ENCODE data around the gene PPP1R9A. TPM values are rescaled to one million over a fixed set of nuclear protein-coding genes. Genes with fewer than 3 reads are reported as not detected.

Gene PPP1R9A
- total RNA-seq, 1 experiment from 2014 or later, result 13.5 TPM

- ChIA-PET POLR2A (no interaction called here), CTCF (no interaction called here), RAD21 (ENCODE audit: low non-redundant PET in 1 of 2, low total read pairs in 2 of 2, uncharacterized antibody in 2 of 2, unreplicated experiment in 2 of 2) (no interaction called here)
- DNase-seq (ENCODE audit: low read depth, low spot score) (no peak), ATAC-seq (no peak)
- Histone ChIP-seq H3K4me1 (ENCODE audit: control insufficient read depth in 1 of 2, insufficient read depth in 2 of 2, low read length in 2 of 2) (peaks cover 15 to 16% of the 10 kb centered on the region in 2 experiments), H3K9ac (ENCODE audit: low read length) (no peak overlapping the region), H3K36me3 (ENCODE audit: control insufficient read depth in 1 of 2, insufficient read depth in 2 of 2, low read length in 2 of 2) (no peaks in the 10 kb centered on the region), H2AFZ (ENCODE audit: low read depth, low read length, poor library complexity, severe bottlenecking) (no peak overlapping the region), H3K4me2 (ENCODE audit: low read length) (no peak overlapping the region), H3K27me3 (ENCODE audit: insufficient read depth, low read length) (no peaks in the 10 kb centered on the region), H3K9me2 (ENCODE audit: insufficient read depth) (no peaks in the 10 kb centered on the region), H3K79me2 (ENCODE audit: insufficient read depth, low read length) (no peaks in the 10 kb centered on the region), H3K9me3 (ENCODE audit: control insufficient read depth in 1 of 2, insufficient read depth in 1 of 2, low read depth in 1 of 2, low read length in 2 of 2) (no peaks in the 10 kb centered on the region), H3K27ac (ENCODE audit: low read depth, low read length) (no peak overlapping the region), H4K20me1 (ENCODE audit: insufficient read depth) (no peaks in the 10 kb centered on the region), H3K4me3 (replicated peaks in 1 of 2; ENCODE audit: low read depth in 1 of 2, low read length in 2 of 2) (no peak overlapping the region)
- TF ChIP-seq EZH2 (IDR thresholded peaks at IDR 0.05), result no peak
- no peak for TF ChIP-seq FOSL1 (IDR thresholded peaks at IDR 0.05; ENCODE audit: low read depth)
- no peak for TF ChIP-seq ZFX (IDR thresholded peaks at IDR 0.05)
- TF ChIP-seq SRF (IDR thresholded peaks at IDR 0.05; ENCODE audit: low read depth), result no peak
- TF ChIP-seq, protein P1, sequence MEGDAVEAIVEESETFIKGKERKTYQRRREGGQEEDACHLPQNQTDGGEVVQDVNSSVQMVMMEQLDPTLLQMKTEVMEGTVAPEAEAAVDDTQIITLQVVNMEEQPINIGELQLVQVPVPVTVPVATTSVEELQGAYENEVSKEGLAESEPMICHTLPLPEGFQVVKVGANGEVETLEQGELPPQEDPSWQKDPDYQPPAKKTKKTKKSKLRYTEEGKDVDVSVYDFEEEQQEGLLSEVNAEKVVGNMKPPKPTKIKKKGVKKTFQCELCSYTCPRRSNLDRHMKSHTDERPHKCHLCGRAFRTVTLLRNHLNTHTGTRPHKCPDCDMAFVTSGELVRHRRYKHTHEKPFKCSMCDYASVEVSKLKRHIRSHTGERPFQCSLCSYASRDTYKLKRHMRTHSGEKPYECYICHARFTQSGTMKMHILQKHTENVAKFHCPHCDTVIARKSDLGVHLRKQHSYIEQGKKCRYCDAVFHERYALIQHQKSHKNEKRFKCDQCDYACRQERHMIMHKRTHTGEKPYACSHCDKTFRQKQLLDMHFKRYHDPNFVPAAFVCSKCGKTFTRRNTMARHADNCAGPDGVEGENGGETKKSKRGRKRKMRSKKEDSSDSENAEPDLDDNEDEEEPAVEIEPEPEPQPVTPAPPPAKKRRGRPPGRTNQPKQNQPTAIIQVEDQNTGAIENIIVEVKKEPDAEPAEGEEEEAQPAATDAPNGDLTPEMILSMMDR (IDR thresholded peaks at IDR 0.05 in 2 of 3, conservative IDR thresholded peaks at IDR 0.05 in 1 of 3; ENCODE audit: borderline replicate concordance in 1 of 3, insufficient read depth in 1 of 3, low read depth in 2 of 3, low read length in 2 of 3), result no peak
- TF ChIP-seq CEBPB (IDR thresholded peaks at IDR 0.05; ENCODE audit: low read depth), result no peak
- TF ChIP-seq JUND (IDR thresholded peaks at IDR 0.05), result no peak
- TF ChIP-seq YY1 (IDR thresholded peaks at IDR 0.05; ENCODE audit: extremely low read depth, insufficient replicate concordance, low read depth, low read length), result no peak
- TF ChIP-seq, protein P2, sequence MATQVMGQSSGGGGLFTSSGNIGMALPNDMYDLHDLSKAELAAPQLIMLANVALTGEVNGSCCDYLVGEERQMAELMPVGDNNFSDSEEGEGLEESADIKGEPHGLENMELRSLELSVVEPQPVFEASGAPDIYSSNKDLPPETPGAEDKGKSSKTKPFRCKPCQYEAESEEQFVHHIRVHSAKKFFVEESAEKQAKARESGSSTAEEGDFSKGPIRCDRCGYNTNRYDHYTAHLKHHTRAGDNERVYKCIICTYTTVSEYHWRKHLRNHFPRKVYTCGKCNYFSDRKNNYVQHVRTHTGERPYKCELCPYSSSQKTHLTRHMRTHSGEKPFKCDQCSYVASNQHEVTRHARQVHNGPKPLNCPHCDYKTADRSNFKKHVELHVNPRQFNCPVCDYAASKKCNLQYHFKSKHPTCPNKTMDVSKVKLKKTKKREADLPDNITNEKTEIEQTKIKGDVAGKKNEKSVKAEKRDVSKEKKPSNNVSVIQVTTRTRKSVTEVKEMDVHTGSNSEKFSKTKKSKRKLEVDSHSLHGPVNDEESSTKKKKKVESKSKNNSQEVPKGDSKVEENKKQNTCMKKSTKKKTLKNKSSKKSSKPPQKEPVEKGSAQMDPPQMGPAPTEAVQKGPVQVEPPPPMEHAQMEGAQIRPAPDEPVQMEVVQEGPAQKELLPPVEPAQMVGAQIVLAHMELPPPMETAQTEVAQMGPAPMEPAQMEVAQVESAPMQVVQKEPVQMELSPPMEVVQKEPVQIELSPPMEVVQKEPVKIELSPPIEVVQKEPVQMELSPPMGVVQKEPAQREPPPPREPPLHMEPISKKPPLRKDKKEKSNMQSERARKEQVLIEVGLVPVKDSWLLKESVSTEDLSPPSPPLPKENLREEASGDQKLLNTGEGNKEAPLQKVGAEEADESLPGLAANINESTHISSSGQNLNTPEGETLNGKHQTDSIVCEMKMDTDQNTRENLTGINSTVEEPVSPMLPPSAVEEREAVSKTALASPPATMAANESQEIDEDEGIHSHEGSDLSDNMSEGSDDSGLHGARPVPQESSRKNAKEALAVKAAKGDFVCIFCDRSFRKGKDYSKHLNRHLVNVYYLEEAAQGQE (IDR thresholded peaks at IDR 0.05; ENCODE audit: low read depth), result no peak
- no peak for TF ChIP-seq ELF1 (IDR thresholded peaks at IDR 0.05; ENCODE audit: borderline replicate concordance, low read depth)
- TF ChIP-seq SIN3A (IDR thresholded peaks at IDR 0.05; ENCODE audit: low read depth), result no peak
- TF ChIP-seq, protein P3, sequence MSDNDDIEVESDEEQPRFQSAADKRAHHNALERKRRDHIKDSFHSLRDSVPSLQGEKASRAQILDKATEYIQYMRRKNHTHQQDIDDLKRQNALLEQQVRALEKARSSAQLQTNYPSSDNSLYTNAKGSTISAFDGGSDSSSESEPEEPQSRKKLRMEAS (IDR thresholded peaks at IDR 0.05), result no peak
- no peak for TF ChIP-seq ATF3 (IDR thresholded peaks at IDR 0.05)
- TF ChIP-seq RAD21 (IDR thresholded peaks at IDR 0.05; ENCODE audit: low read depth), result no peak
- TF ChIP-seq TCF7L2 (IDR thresholded peaks at IDR 0.05; ENCODE audit: borderline replicate concordance, extremely low read depth, insufficient read depth, insufficient read length), result no peak
- no peak for TF ChIP-seq POLR2AphosphoS5 (IDR thresholded peaks at IDR 0.05; ENCODE audit: low read depth, low read length)
- no peak for TF ChIP-seq CBX3 (IDR thresholded peaks at IDR 0.05; ENCODE audit: low read depth)
- TF ChIP-seq EGR1 (IDR thresholded peaks at IDR 0.05; ENCODE audit: low read depth), result no peak
- no peak for TF ChIP-seq EZH2phosphoT487 (IDR thresholded peaks at IDR 0.05; ENCODE audit: borderline replicate concordance)
- intact Hi-C loops (cut with micrococcal nuclease), result no loop called here
- no TSS peak for BruUV-seq (replicated peaks)
Measured at GRCh38 chr7:95106401-95106800, 199.0 kb downstream of the PPP1R9A start.
